Liver (tissue), 9 donors: Measurements from ENCODE around the gene NUDT6. TPM values are rescaled to one million over a fixed set of nuclear protein-coding genes. Genes with fewer than 3 reads are reported as not detected.

Experiments
- DNase-seq: peaks from one replicate; pipeline ENCODE4 v3.0.0-alpha.2; 2017; ENCODE audit warnings: low spot score
- H3K27ac ChIP-seq, 2 donors: one replicate each; pipeline ENCODE4 v1.7.0; 2013; ENCODE audit warnings: inconsistent platforms in 2 of 2, low read length in 2 of 2, control low read depth in 1 of 2, low read depth in 1 of 2, mild to moderate bottlenecking in 1 of 2
- H3K27me3 ChIP-seq, 4 donors: one replicate each; pipeline versions ENCODE4 v1.6.1 to v1.7.0; 2013; ENCODE audit warnings: low read length in 3 of 4, inconsistent platforms in 1 of 4, mild to moderate bottlenecking in 1 of 4, moderate library complexity in 1 of 4; ENCODE audit not compliant: control insufficient read depth in 4 of 4, insufficient read depth in 4 of 4
- H3K36me3 ChIP-seq, 4 donors: one replicate each; pipeline versions ENCODE4 v1.6.1 to v1.7.0; 2013; ENCODE audit warnings: low read length in 3 of 4, mild to moderate bottlenecking in 3 of 4, low read depth in 1 of 4, moderate library complexity in 1 of 4; ENCODE audit not compliant: control insufficient read depth in 4 of 4, insufficient read depth in 3 of 4
- H3K4me1 ChIP-seq, 4 donors: one replicate each; pipeline versions ENCODE4 v1.6.1 to v1.7.0; 2013; ENCODE audit warnings: low read length in 3 of 4, mild to moderate bottlenecking in 3 of 4, moderate library complexity in 1 of 4; ENCODE audit not compliant: control insufficient read depth in 4 of 4, insufficient read depth in 4 of 4
- H3K4me3 ChIP-seq, 3 donors: one replicate each; pipeline versions ENCODE4 v1.6.1 to v1.7.0; 2013; ENCODE audit warnings: low read length in 3 of 3, control low read depth in 1 of 3, low read depth in 1 of 3, mild to moderate bottlenecking in 1 of 3
- H3K9ac ChIP-seq, 2 donors: one replicate each; pipeline ENCODE4 v1.7.0; 2013; ENCODE audit warnings: low read length in 2 of 2, mild to moderate bottlenecking in 2 of 2, moderate library complexity in 2 of 2, control low read depth in 1 of 2, low read depth in 1 of 2
- H3K9me3 ChIP-seq, 4 donors: one replicate each; pipeline versions ENCODE4 v1.6.1 to v1.7.0; 2013; ENCODE audit warnings: low read length in 3 of 4; ENCODE audit not compliant: control insufficient read depth in 4 of 4
- CTCF ChIP-seq: fragments of 150-350 bp; IDR thresholded peaks from 2 replicates; pipeline ENCODE4 v1.5.1; 2017; ENCODE audit warnings: improper control_type of control experiment, low read depth, low read length; ENCODE audit not compliant: missing input control
- EGR1 ChIP-seq, 2 donors: IDR thresholded peaks; 2 replicates each; pipeline ENCODE4 v1.6.1; 2016 to 2018; ENCODE audit warnings: antibody characterized with exemption in 2 of 2, low read depth in 2 of 2
- FOXA1 ChIP-seq: IDR thresholded peaks from 2 replicates; pipeline ENCODE4 v1.6.1; 2016; ENCODE audit warnings: antibody characterized with exemption
- FOXA2 ChIP-seq: IDR thresholded peaks from 2 replicates; pipeline ENCODE4 v1.6.1; 2016; ENCODE audit warnings: antibody characterized with exemption
- GABPA ChIP-seq, 2 donors: IDR thresholded peaks in 1 of 2; conservative IDR thresholded peaks in 1 of 2; 2 replicates each; pipeline ENCODE4 v1.6.1; 2016; ENCODE audit warnings: antibody characterized with exemption in 2 of 2, mild to moderate bottlenecking in 1 of 2, moderate library complexity in 1 of 2
- HNF4A ChIP-seq, 2 donors: conservative IDR thresholded peaks; 2 replicates each; pipeline ENCODE4 v1.6.1; 2016; ENCODE audit warnings: antibody characterized with exemption in 2 of 2, mild to moderate bottlenecking in 2 of 2
- HNF4G ChIP-seq: IDR thresholded peaks from 2 replicates; pipeline ENCODE4 v1.6.1; 2016; ENCODE audit warnings: antibody characterized with exemption
- JUND ChIP-seq, 2 donors: IDR thresholded peaks; 2 replicates each; pipeline ENCODE4 v1.6.1; 2016; ENCODE audit warnings: antibody characterized with exemption in 2 of 2
- MAX ChIP-seq: IDR thresholded peaks from 2 replicates; pipeline ENCODE4 v1.6.1; 2016; ENCODE audit warnings: antibody characterized with exemption
- NR2F2 ChIP-seq: IDR thresholded peaks from 2 replicates; pipeline ENCODE4 v1.6.1; 2016; ENCODE audit warnings: antibody characterized with exemption
- RAD21 ChIP-seq, 2 donors: IDR thresholded peaks; 2 replicates each; pipeline ENCODE4 v1.6.1; 2016; ENCODE audit warnings: antibody characterized with exemption in 2 of 2, mild to moderate bottlenecking in 2 of 2
- REST ChIP-seq: IDR thresholded peaks from 2 replicates; pipeline ENCODE4 v1.6.1; 2016; ENCODE audit warnings: antibody characterized with exemption, mild to moderate bottlenecking
- RXRA ChIP-seq, 2 donors: IDR thresholded peaks; 2 replicates each; pipeline ENCODE4 v1.6.1; 2017 to 2018; ENCODE audit warnings: antibody characterized with exemption in 2 of 2, mild to moderate bottlenecking in 1 of 2
- SP1 ChIP-seq: IDR thresholded peaks from 2 replicates; pipeline ENCODE4 v1.6.1; 2018; ENCODE audit warnings: antibody characterized with exemption, mild to moderate bottlenecking
- TAF1 ChIP-seq: conservative IDR thresholded peaks from 2 replicates; pipeline ENCODE4 v1.6.1; 2016; ENCODE audit warnings: antibody characterized with exemption, mild to moderate bottlenecking
- YY1 ChIP-seq: IDR thresholded peaks from 2 replicates; pipeline ENCODE4 v1.6.1; 2016; ENCODE audit warnings: antibody characterized with exemption, mild to moderate bottlenecking
- WGBS: extraction: QIAGEN DNeasy Blood & Tissue Kit; methylation state at CpG from one replicate; pipeline ENCODE4 v1.1.7; 2013; 5-methylcytosine and 5-hydroxymethylcytosine counted together
- polyA plus RNA-seq, 2 donors: library from polyadenylated mRNA; stranded (reverse) in 1 of 2; unstranded in 1 of 2; fragments of 200-250 nt in 1 of 2; fragments of >200 nt in 1 of 2; fragmentation: Nextera tagmentation in 1 of 2; extraction: Ambion mirVana in 1 of 2; gene quantifications; one replicate each; pipeline versions ENCODE4 v1.2.1 to v1.2.3, GENCODE V29; 2013 to 2015
- total RNA-seq, 2 donors: library from RNA; depleted of rRNA; stranded (reverse); fragments of >200 nt; gene quantifications; one replicate each; pipeline ENCODE4 v1.2.3, GENCODE V29; 2014
- TF ChIP-seq, protein P1 (sequence below): IDR thresholded peaks from 2 replicates; pipeline ENCODE4 v1.6.1; 2016; ENCODE audit warnings: antibody characterized with exemption
- TF ChIP-seq, protein P2 (sequence below): IDR thresholded peaks from 2 replicates; pipeline ENCODE4 v1.6.1; 2016; ENCODE audit warnings: antibody characterized with exemption
- donor health status: healthy.
- donor health status: healthy.
- donor health status: healthy.
- donor health status: healthy.
- donor health status: healthy.

NUDT6 gene
- total and polyA plus RNA-seq, 4 donors, result 8.8 to 13.8 (median 11.0) TPM

- 93% methylated on average over 2 of the region's 2 CpGs for WGBS
- no peak for TF ChIP-seq SP1
- no peak for TF ChIP-seq RAD21 (IDR thresholded peaks at IDR 0.05)
- peak in 1 of 2 donors; percentile 17 for TF ChIP-seq JUND (IDR thresholded peaks at IDR 0.05)
- H3K27ac ChIP-seq, result no peak overlapping the region
Measured at GRCh38 chr4:122898370-122899150, 23.8 kb downstream of the NUDT6 start.

GRCh38 chr4:122896270-122896669 lies 26.1 kb downstream of the NUDT6 start:
- DNase-seq, result no peak
- Histone ChIP-seq H3K9me3 (no peaks in the 10 kb centered on the region), H3K27ac (peak overlapping the region in 1 of 2 donors; percentile 20), H3K36me3 (peaks cover 0 to 9% (median 5%) of the 10 kb centered on the region in 4 donors), H3K4me3 (no peak overlapping the region), H3K4me1 (peaks cover 4 to 15% (median 10%) of the 10 kb centered on the region in 4 donors), H3K27me3 (no peaks in the 10 kb centered on the region), H3K9ac (no peak overlapping the region)
- WGBS, result 35% methylated on average over 1 of the region's 1 CpG
- no peak for TF ChIP-seq HNF4A (conservative IDR thresholded peaks at IDR 0.05)
- TF ChIP-seq JUND (IDR thresholded peaks at IDR 0.05), result no peak
- no peak for TF ChIP-seq RXRA (IDR thresholded peaks at IDR 0.05)
- TF ChIP-seq SP1, result no peak
- no peak for TF ChIP-seq TAF1
- no peak for TF ChIP-seq HNF4G
- no peak for TF ChIP-seq REST
- no peak for TF ChIP-seq RAD21 (IDR thresholded peaks at IDR 0.05)
- no peak for TF ChIP-seq NR2F2
- TF ChIP-seq EGR1 (IDR thresholded peaks at IDR 0.05; ENCODE audit: low read depth in 2 of 2), result no peak
- TF ChIP-seq FOXA1, result no peak
- TF ChIP-seq, protein P1, sequence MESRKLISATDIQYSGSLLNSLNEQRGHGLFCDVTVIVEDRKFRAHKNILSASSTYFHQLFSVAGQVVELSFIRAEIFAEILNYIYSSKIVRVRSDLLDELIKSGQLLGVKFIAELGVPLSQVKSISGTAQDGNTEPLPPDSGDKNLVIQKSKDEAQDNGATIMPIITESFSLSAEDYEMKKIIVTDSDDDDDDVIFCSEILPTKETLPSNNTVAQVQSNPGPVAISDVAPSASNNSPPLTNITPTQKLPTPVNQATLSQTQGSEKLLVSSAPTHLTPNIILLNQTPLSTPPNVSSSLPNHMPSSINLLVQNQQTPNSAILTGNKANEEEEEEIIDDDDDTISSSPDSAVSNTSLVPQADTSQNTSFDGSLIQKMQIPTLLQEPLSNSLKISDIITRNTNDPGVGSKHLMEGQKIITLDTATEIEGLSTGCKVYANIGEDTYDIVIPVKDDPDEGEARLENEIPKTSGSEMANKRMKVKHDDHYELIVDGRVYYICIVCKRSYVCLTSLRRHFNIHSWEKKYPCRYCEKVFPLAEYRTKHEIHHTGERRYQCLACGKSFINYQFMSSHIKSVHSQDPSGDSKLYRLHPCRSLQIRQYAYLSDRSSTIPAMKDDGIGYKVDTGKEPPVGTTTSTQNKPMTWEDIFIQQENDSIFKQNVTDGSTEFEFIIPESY, result no peak
- TF ChIP-seq CTCF, result no peak
- TF ChIP-seq, protein P2, sequence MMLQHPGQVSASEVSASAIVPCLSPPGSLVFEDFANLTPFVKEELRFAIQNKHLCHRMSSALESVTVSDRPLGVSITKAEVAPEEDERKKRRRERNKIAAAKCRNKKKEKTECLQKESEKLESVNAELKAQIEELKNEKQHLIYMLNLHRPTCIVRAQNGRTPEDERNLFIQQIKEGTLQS, result no peak
- TF ChIP-seq GABPA (IDR thresholded peaks at IDR 0.05 in 1 of 2, conservative IDR thresholded peaks at IDR 0.05 in 1 of 2), result no peak
- TF ChIP-seq FOXA2, result no peak
- no peak for TF ChIP-seq MAX
- TF ChIP-seq YY1, result no peak

More at GRCh38 chr4:122898370-122899150, 23.8 kb downstream of the NUDT6 start:
- no peaks in the 10 kb centered on the region for H3K36me3 ChIP-seq
- H3K9ac ChIP-seq, result no peak overlapping the region
- no peaks in the 10 kb centered on the region for H3K9me3 ChIP-seq
- H3K27me3 ChIP-seq, result no peaks in the 10 kb centered on the region
- no peak overlapping the region for H3K4me3 ChIP-seq
- DNase-seq, result no peak
- peaks cover 4 to 15% (median 10%) of the 10 kb centered on the region in 4 donors for H3K4me1 ChIP-seq
